ENCODE data around the gene WBP2NL.
A peak's percentile ranks its signal among the peaks of the same experiment; 100 is the strongest.

Gene WBP2NL

GRCh38 chr22:42077486-42078125 lies 79.0 kb downstream of the WBP2NL start:
- Mint-ChIP-seq H3K27me3 (ENCODE audit: low read depth, poor library complexity) (peaks cover 4% of the 10 kb centered on the region), H3K36me3 (ENCODE audit: low read depth) (peaks cover 9% of the 10 kb centered on the region), H3K27ac (peak overlapping the region; percentile 82), H3K9me3 (no peaks in the 10 kb centered on the region), H3K4me3 (no peak overlapping the region), H3K4me1 (peaks cover 65% of the 10 kb centered on the region)
- no peak for DNase-seq
- TF ChIP-seq CTCF (IDR thresholded peaks at IDR 0.05), result no peak

Data from nephron progenitor cell (in vitro differentiated cells).